ENCODE measurements around the gene ZFP42. TPM values are rescaled to one million over a fixed set of nuclear protein-coding genes. Genes with fewer than 3 reads are reported as not detected.
A peak's percentile ranks its signal among the peaks of the same experiment; 100 is the strongest.

Gene ZFP42
- total RNA-seq, 8 experiments from 2014 or later = 0.17 to 0.47 (median 0.18) TPM; not detected in 5

DNA sequence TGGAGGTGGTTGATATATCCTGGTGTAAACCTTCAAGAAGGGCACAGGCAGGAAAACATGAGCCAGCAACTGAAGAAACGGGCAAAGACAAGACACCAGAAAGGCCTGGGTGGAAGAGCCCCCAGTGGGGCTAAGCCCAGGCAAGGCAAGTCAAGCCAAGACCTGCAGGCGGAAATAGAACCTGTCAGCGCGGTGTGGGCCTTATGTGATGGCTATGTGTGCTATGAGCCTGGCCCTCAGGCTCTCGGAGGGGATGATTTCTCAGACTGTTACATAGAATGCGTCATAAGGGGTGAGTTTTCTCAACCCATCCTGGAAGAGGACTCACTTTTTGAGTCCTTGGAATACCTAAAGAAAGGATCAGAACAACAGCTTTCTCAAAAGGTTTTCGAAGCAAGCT lies 7.2 kb downstream of the ZFP42 start:
- ATAC-seq (replicated peaks in 6 of 8) = no peak
- Histone ChIP-seq H3K4me1 (replicated peaks in 1 of 2) (no peaks in the 10 kb centered on the region), H3K4me3 (no peak overlapping the region), H3K27ac (no peak overlapping the region)
- in situ Hi-C loops (cut with MboI; ENCODE audit: low pct_unique_long_range_greater_than_20kb in 2 of 9, low sequenced_read_pairs in 9 of 9, unreplicated experiment in 9 of 9) = no loop called here
- WGBS, 10 experiments = 8 to 100% (median 96%) methylated on average over 1 to 7 of the region's 7 CpGs; no CpG with 5 or more reads in 2 of the 10 experiments

DNA sequence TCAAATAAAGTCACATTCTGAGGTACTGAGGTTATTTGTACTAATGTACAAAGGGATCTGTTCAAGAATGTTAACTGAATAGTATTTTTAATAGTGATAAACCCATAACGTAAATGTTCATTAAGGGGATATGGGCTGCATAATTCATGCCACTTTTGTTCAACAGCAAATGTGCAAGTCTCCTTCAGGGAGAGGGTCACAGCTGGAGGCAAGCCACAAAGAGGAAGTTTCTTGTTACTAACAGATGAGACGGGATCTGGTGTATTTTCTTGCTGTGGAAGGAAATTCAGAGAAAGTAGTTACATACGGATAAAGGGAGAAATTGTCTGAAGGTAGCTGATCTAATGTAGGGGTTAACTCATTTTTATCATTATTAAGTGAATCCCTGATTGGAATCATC lies 10.0 kb downstream of the ZFP42 start:
- in situ Hi-C loops (cut with MboI; ENCODE audit: low pct_unique_long_range_greater_than_20kb in 2 of 9, low sequenced_read_pairs in 9 of 9, unreplicated experiment in 9 of 9) = no loop called here
- Histone ChIP-seq H3K27ac (no peak overlapping the region), H3K4me3 (no peak overlapping the region), H3K4me1 (replicated peaks in 1 of 2) (no peaks in the 10 kb centered on the region)
- 7 to 94% (median 66%) methylated on average over 1 to 3 of the region's 3 CpGs; no CpG with 5 or more reads in 1 of the 10 experiments for WGBS, 10 experiments
- ATAC-seq (replicated peaks in 6 of 8) = no peak

DNA sequence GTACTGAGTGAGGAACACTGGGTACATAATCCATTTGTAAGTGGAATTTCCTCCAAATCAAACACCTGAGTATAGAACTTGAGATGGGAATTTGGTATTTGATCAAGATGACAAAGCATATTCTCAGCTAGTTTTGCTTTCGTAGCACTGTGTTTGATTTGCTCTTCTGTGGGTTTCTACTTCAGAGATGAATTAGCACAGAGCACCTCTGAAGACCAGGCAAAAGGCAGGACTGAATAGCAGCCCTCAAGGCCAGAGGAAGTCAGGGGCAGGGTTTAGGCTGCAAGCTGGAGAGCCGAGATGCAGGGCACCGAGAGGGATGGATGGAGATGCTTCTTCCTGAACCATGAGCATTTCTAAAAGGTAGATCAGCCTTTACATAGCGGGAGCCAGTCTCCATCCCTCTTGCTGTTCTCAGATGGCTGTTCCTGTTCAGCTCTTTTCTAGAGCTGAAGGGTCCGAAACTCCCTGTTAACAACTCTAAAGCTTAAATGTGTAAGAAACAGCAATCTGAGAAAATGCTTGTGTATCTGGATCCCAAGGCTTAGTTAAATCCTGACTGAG lies 10.8 kb downstream of the ZFP42 start:
- H3K27ac ChIP-seq = no peak overlapping the region
- H3K4me3 ChIP-seq = no peak overlapping the region
- in situ Hi-C loops (cut with MboI; ENCODE audit: low pct_unique_long_range_greater_than_20kb in 2 of 9, low sequenced_read_pairs in 9 of 9, unreplicated experiment in 9 of 9) = no loop called here
- ATAC-seq (replicated peaks in 6 of 8) = no peak
- H3K4me1 ChIP-seq (replicated peaks in 1 of 2) = no peaks in the 10 kb centered on the region
- WGBS, 10 experiments = 0 to 94% (median 50%) methylated on average over 1 to 4 of the region's 5 CpGs; no CpG with 5 or more reads in 3 of the 10 experiments

DNA sequence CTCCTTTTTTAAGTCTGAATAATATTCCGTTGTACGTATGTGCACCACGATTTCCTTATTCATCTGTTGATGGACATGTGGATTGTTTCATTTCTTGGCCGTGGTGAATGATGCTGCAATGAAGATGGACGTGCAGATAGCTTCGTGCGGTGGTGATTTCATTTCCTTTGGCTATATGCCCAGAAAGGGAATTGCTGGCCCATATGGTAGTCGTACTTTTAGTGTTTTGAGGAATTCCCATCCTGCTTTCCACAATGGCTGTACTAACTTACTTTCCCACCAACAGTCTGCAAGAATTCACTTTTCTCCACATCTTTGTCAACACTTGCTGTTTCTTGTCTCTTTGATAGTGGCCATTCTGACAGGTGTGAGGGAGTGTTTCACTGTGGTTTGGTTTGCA lies 12.8 kb downstream of the ZFP42 start:
- Histone ChIP-seq H3K27ac (no peak overlapping the region), H3K4me3 (no peak overlapping the region), H3K4me1 (replicated peaks in 1 of 2) (no peaks in the 10 kb centered on the region)
- in situ Hi-C loops (cut with MboI; ENCODE audit: low pct_unique_long_range_greater_than_20kb in 2 of 9, low sequenced_read_pairs in 9 of 9, unreplicated experiment in 9 of 9) = no loop called here
- 5 to 100% (median 83%) methylated on average over 2 to 8 of the region's 8 CpGs; no CpG with 5 or more reads in 1 of the 10 experiments for WGBS, 10 experiments
- no peak for ATAC-seq (replicated peaks in 6 of 8)

DNA sequence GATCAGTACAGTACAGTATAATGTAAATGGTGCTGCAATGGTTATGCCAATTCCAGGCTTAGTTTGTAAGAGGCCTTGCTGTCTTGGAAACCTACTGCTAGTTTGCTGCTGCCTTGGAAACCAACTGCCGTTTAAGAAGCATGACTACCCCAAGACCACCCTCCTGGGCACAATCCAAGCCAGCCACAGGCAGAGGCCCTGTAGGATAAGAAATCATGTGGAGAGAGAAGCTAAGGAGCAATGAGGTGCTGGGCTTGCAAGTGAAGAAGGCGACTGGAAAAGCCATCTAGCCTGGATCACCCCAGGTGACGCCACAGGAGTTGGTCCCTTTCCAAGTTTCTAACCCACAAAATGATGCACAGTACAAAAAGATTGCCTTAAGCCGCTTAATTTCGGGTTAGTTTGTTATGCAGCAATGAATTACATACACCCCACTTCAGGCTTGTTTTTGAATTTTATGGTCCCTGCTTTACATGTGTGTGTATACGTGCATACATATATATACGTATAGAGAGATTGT lies 16.9 kb downstream of the ZFP42 start:
- in situ Hi-C loops (cut with MboI; ENCODE audit: low pct_unique_long_range_greater_than_20kb in 2 of 9, low sequenced_read_pairs in 9 of 9, unreplicated experiment in 9 of 9) = no loop called here
- Histone ChIP-seq H3K4me1 (replicated peaks in 1 of 2) (no peaks in the 10 kb centered on the region), H3K27ac (no peak overlapping the region), H3K4me3 (no peak overlapping the region)
- WGBS, 10 experiments = 43 to 100% (median 86%) methylated on average over 1 to 7 of the region's 7 CpGs; no CpG with 5 or more reads in 3 of the 10 experiments
- peak in 1 of 8 experiments; percentile 26 for ATAC-seq (replicated peaks in 6 of 8)

DNA sequence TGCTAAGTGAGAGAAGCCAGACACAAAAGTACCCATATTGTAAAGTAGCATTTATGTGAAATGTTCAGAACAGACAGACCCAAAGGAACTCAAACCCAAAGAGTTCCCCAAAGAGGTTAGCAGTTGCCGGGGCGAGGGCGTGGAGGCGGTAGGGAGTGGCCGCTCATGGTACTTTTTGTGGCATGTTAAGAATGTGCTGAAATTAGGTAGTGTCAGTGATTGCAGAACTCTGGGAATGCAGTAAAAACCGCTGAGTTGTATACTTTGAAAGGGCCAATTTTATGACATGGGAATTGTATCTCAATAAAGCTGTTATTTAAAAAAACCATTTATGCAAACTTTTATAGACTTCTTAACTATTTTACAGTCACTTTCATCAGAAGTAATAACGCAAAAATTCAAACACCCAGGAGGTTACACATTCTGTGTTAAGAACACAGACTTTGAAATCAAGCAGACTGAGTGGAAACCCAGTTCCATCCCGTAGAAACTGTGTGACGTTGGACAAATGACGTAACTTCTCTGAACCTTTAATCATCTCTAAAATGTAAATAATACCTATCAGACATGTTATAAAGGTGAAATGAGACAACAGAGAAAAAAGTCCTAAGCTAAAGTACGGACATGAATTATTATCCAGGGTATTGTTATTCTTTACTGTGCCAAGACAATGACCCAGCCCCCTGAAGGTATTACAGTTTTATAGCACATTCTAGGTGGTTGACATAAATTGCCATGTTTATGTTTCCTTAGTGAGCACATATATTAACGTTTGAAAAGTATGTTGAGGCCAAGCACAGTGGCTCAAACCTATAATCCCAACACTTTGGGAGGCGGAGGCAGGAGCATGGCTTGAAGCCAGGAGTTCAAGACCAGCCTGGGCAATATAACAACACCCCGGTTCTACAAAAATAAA lies 19.7 kb downstream of the ZFP42 start:
- H3K4me3 ChIP-seq = no peak overlapping the region
- no peaks in the 10 kb centered on the region for H3K4me1 ChIP-seq (replicated peaks in 1 of 2)
- in situ Hi-C loops (cut with MboI; ENCODE audit: low pct_unique_long_range_greater_than_20kb in 2 of 9, low sequenced_read_pairs in 9 of 9, unreplicated experiment in 9 of 9) = no loop called here
- H3K27ac ChIP-seq = no peak overlapping the region
- no peak for ATAC-seq (replicated peaks in 6 of 8)
- WGBS, 10 experiments = 14 to 90% (median 76%) methylated on average over 3 to 13 of the region's 14 CpGs

DNA sequence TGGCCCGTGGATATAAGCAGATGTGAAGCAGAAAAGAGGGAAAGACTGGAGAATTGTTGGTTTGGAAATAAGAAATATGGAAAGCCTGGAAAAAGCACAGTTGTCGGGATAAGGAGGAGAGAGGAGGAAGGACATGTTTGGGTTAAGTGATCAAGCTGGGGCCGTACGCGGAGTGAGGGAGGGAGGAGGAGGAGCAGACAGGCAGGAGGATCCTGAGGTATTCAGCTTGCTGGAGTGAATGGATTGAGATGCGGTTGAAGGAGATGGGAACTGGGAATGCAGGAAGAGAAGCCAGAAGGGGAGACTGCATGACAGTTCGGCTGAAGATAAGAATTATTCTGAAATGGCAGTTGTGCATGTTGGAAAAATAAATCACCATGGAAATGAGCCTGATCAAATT lies 21.2 kb downstream of the ZFP42 start:
- WGBS, 10 experiments = 4 to 49% (median 35%) methylated on average over 1 to 7 of the region's 7 CpGs
- H3K4me3 ChIP-seq = no peak overlapping the region
- no peak overlapping the region for H3K27ac ChIP-seq
- in situ Hi-C loops (cut with MboI; ENCODE audit: low pct_unique_long_range_greater_than_20kb in 2 of 9, low sequenced_read_pairs in 9 of 9, unreplicated experiment in 9 of 9) = no loop called here
- no peak for ATAC-seq (replicated peaks in 6 of 8)
- H3K4me1 ChIP-seq (replicated peaks in 1 of 2) = no peaks in the 10 kb centered on the region

DNA sequence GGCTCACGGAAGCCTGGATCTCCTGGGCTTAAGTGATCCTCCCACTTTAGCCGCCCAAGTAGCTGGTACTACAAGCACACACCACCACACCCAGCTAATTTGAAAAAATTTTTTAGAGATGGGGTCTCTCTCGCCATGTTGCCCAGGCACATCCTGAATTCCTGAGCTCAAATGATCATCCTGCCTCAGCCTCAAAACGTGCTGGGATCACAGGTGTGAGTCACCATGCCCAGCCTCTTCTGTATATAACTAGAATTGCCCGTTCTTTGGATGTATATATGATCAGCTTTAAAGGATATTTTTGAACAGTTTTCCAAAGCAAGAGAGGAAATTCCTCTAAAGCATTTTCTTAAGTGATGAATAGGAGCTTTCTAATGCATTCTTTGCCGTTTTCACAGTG lies 22.7 kb downstream of the ZFP42 start:
- ATAC-seq (replicated peaks in 6 of 8) = no peak
- Histone ChIP-seq H3K27ac (no peak overlapping the region), H3K4me1 (replicated peaks in 1 of 2) (no peaks in the 10 kb centered on the region), H3K4me3 (no peak overlapping the region)
- 0 to 92% (median 44%) methylated on average over 1 to 5 of the region's 6 CpGs; no CpG with 5 or more reads in 2 of the 10 experiments for WGBS, 10 experiments
- in situ Hi-C loops (cut with MboI; ENCODE audit: low pct_unique_long_range_greater_than_20kb in 2 of 9, low sequenced_read_pairs in 9 of 9, unreplicated experiment in 9 of 9) = no loop called here

DNA sequence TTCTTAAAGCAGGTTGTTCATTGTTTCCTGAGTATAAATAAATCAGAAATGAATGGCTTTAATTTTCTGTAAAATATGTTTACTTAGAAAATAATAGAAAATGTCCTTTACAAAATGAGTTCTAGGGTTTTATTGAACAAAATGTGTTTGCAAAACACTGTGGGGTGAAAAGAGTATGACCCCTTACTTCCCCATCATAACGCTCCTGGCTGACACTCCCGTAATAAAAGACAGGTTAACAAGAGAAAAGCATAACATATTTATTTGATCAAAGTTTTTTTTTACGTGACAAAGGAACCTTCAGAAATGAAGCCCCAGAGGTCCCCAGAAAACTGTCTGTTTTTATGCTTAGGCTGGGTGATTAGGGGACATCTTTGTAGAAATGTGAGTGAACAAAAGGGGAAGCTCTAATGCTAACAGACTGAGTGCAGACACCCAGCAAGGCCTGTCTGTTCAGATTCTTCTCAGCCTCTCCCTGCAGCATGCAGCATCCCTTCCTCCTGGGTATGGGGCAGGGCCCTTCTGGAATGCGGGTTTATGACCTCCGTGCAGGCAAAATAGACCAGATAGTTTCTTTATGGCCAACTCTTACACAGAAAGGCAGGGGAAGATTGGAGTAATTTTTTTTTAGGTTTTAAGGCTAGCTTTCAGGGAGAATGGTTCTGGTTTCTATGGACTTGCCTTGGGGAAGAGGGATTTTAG lies 26.1 kb downstream of the ZFP42 start:
- Histone ChIP-seq H3K4me3 (no peak overlapping the region), H3K4me1 (replicated peaks in 1 of 2) (no peaks in the 10 kb centered on the region), H3K27ac (no peak overlapping the region)
- WGBS, 10 experiments = 4 to 94% (median 45%) methylated on average over 1 to 5 of the region's 5 CpGs; no CpG with 5 or more reads in 1 of the 10 experiments
- in situ Hi-C loops (cut with MboI; ENCODE audit: low pct_unique_long_range_greater_than_20kb in 2 of 9, low sequenced_read_pairs in 9 of 9, unreplicated experiment in 9 of 9) = no loop called here
- ATAC-seq (replicated peaks in 6 of 8) = no peak

DNA sequence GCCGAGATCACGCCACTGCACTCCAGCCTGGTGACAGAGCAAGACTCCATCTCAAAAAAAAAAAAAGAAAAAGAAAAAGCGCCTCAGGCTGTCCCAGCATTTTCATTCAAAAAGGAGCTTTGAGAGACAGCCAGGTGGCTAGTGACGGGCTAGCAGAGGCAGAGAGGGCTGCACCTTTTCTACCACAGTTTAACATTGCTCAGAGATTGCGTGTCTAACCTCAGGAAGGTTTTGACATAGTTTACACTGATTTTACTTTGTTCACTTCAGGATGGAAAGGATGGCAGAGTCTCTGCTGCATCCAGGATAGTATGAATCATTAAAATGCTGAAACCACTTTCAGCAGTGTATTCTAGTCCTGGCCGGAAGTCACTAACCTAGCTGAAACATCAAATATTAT lies 28.1 kb downstream of the ZFP42 start:
- no peak overlapping the region for H3K4me3 ChIP-seq
- ATAC-seq (replicated peaks in 6 of 8) = peak in 2 of 8 experiments; percentile 16 to 65
- H3K4me1 ChIP-seq (replicated peaks in 1 of 2) = no peaks in the 10 kb centered on the region
- in situ Hi-C loops (cut with MboI; ENCODE audit: low pct_unique_long_range_greater_than_20kb in 2 of 9, low sequenced_read_pairs in 9 of 9, unreplicated experiment in 9 of 9) = no loop called here
- WGBS, 10 experiments = 17 to 100% (median 68%) methylated on average over 1 to 4 of the region's 6 CpGs; no CpG with 5 or more reads in 2 of the 10 experiments
- H3K27ac ChIP-seq = no peak overlapping the region

DNA sequence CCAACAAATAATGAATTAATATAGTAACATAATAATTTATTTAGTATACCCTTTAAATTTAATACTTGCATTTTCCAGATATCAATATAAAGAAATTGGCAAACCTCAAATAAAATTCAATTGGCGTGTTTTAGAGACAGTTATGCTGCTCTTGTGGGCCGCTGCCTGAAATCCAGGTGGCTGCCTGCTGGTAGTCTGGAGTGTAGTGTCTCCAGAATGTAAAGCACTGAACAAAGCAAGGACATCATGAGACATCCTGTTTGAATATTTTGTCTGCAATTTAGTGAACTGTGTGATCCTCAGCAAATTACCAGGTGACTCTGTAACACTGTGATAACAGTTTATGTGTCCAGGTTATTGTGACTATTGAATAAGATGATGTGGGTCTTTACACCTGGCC lies 29.9 kb downstream of the ZFP42 start:
- 33 to 100% (median 69%) methylated on average over 1 to 2 of the region's 2 CpGs; no CpG with 5 or more reads in 4 of the 10 experiments for WGBS, 10 experiments
- in situ Hi-C loops (cut with MboI; ENCODE audit: low pct_unique_long_range_greater_than_20kb in 2 of 9, low sequenced_read_pairs in 9 of 9, unreplicated experiment in 9 of 9) = no loop called here
- Histone ChIP-seq H3K27ac (no peak overlapping the region), H3K4me1 (replicated peaks in 1 of 2) (no peaks in the 10 kb centered on the region), H3K4me3 (no peak overlapping the region)
- no peak for ATAC-seq (replicated peaks in 6 of 8)

DNA sequence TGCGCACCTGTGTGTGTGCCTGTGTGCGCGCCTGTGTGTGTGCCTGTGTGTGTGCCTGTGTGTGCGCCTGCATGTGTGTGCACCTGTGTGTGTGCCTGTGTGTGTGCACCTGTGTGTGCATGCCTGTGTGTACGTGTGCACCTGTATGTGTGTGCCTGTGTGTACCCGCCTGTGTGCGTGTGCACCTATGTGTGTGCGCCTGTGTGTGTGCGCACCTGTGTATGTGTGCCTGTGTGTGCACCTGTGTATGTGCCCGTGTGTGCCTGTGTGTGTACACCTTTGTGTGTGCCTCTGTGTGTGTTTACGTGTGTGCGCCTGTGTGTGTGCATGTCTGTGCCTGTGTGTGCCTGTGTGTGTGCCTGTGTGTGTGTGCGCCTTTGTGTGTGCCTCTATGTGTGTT lies 33.5 kb downstream of the ZFP42 start:
- no peak overlapping the region for H3K4me3 ChIP-seq
- no peak for ATAC-seq (replicated peaks in 6 of 8)
- H3K27ac ChIP-seq = no peak overlapping the region
- in situ Hi-C loops (cut with MboI; ENCODE audit: low pct_unique_long_range_greater_than_20kb in 2 of 9, low sequenced_read_pairs in 9 of 9, unreplicated experiment in 9 of 9) = no loop called here
- WGBS, 10 experiments = 64 to 100% (median 95%) methylated on average over 1 to 5 of the region's 13 CpGs; no CpG with 5 or more reads in 6 of the 10 experiments
- H3K4me1 ChIP-seq (replicated peaks in 1 of 2) = peaks cover 7 to 13% of the 10 kb centered on the region in 2 donors

DNA sequence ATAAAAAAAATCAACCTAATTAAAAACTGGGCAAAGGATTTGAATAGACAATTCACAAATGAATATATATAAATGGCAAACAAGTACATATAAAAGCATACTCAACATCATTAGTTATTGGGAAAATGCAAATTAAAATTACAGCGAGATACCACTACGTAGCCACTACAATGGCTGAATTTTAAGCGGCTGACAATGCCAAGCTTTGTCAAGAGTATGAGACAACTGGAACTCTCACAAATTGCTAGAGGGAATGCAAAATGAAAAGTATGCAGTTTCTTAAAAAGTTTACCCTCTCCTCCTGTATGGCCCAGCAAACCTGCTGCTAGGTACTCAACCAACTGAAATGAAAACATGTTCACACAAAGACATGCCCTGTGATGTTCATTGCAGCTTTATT lies 34.8 kb downstream of the ZFP42 start:
- ATAC-seq (replicated peaks in 6 of 8) = no peak
- H3K4me1 ChIP-seq (replicated peaks in 1 of 2) = peaks cover 7 to 13% of the 10 kb centered on the region in 2 donors
- WGBS, 10 experiments = 38 to 100% (median 79%) methylated on average over 2 to 3 of the region's 3 CpGs; no CpG with 5 or more reads in 1 of the 10 experiments
- no peak overlapping the region for H3K4me3 ChIP-seq
- no peak overlapping the region for H3K27ac ChIP-seq
- in situ Hi-C loops (cut with MboI; ENCODE audit: low pct_unique_long_range_greater_than_20kb in 2 of 9, low sequenced_read_pairs in 9 of 9, unreplicated experiment in 9 of 9) = no loop called here

Measured in motor neuron (in vitro differentiated cells).